GM21576 (cell line): ENCODE data around the gene LAMA3.

Experiments used
- ATAC-seq: cut with Tn5 transposase; IDR thresholded peaks from one replicate; pipeline ENCODE4 v1.9.1; 2021; ENCODE audit warnings: mild to moderate bottlenecking, moderate library complexity; ENCODE audit not compliant: unreplicated experiment

The LAMA3 gene

DNA sequence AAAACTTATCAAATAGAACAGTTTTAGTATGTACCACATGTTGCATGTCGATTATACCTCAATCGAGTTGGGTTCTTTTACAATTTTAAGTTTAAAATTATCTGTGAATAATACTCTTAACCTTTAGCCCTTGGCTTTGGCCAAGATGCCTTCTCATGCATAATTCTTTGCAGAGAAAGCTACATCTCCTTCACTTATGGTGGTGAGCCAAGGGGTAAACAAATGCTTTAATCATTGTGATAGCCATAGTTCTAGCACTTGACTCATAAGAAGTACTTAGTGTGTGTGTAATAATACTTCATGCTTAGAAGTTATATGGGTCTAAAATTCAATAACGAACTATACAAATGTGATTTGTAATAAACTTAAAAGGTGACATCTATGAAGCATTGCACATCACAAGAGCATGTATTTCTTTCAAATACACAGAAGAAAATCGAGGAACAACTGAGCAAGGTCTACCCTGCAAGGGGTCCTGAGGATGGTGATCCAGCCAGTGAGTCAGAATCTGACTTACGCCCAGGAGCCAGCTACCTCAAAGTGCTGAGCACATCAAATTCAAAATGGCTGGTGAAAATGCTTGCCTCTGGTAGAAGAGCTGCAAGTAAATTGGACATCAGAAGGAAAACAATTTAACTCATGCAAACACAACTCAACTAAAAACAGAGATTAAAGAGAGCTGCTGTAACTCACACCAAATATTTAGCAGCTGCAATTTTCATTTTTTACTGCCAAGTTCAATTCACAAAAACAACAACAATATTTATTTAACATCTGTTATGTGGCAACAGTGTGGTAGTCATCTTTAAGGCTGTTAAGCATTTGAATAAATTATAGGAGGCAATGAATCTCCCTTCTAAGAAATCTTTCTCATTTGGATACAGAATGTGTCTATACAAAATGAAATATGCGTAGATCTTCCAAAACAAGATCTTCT lies 301.5 kb downstream of the LAMA3 start:
- ATAC-seq = no peak

GRCh38 chr18:23992089-23992940 lies 303.1 kb downstream of the LAMA3 start:
- no peak for ATAC-seq

DNA sequence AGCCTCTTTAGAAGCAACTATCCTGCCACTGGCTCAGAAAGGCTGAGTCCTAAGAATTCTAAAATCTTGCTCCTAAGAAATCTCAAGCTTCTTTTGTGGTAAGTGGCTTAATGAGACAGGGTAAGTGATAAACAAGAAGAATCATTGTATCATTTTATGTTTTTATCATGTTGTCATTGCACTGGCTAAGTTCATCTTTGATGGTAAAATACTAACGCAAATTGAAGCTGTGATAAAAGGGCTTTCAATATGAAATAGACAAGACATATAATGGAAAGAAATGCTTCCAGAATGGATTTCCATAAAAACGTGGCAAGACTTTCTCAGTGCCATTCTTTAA lies 303.7 kb downstream of the LAMA3 start:
- no peak for ATAC-seq

- ATAC-seq = no peak
Observed at GRCh38 chr18:23994361-23994902, 305.2 kb downstream of the LAMA3 start.

DNA sequence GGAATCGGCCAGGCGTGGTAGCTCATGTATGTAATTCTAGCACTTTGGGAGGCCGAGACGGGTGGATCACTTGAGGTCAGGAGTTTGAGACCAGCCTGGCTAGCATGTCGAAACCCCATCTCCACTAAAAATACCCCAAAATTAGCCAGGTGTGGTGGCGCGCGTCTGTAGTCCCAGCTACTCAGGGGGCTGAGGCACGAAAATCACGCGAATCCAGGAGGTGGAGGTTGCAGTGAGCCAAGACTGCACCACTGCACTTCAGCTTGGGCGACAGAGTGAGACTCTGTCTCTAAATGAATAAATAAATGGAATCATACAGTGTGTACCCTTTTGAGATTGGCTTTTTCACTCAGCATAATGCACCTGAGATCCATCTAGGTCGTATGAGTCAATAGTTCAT lies 305.9 kb downstream of the LAMA3 start:
- ATAC-seq = no peak

DNA sequence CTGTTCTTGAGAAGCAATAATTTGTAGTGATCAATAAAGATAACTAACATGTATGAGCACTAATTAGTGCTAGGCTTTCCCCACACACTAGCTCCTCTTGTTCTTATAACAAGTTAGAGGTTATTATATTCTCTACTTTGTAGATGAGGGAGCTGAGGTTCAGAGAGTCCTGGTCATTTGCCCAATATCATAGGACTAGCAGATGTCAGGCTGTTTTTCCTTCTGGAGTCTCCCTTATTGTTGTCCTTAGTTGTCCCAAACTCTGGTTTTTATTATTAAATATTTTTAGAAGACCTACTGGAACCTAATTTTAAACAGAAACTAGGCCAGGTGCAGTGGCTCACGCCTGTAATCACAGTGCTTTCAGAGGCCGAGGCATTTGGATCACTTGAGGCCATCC lies 308.8 kb downstream of the LAMA3 start:
- no peak for ATAC-seq

DNA sequence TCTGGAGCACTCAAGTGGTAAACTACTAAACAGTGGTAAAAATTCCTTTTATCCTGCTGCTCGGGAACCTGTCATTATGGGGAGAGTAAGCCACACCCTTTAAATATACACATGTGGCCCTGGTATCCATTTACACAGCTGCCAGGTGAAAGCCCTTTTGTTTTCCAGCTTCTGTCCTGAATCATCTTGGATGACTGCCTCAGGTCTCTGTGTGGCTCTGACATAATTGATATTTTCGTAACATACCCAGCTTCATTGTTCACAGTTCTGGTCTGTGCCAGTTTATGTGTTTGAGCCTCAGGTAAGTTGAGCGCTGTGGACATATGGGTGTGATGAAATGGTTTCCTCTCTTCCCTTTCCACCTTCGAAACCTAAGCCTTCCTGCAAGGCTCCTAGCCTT lies 309.6 kb downstream of the LAMA3 start:
- ATAC-seq = no peak

DNA sequence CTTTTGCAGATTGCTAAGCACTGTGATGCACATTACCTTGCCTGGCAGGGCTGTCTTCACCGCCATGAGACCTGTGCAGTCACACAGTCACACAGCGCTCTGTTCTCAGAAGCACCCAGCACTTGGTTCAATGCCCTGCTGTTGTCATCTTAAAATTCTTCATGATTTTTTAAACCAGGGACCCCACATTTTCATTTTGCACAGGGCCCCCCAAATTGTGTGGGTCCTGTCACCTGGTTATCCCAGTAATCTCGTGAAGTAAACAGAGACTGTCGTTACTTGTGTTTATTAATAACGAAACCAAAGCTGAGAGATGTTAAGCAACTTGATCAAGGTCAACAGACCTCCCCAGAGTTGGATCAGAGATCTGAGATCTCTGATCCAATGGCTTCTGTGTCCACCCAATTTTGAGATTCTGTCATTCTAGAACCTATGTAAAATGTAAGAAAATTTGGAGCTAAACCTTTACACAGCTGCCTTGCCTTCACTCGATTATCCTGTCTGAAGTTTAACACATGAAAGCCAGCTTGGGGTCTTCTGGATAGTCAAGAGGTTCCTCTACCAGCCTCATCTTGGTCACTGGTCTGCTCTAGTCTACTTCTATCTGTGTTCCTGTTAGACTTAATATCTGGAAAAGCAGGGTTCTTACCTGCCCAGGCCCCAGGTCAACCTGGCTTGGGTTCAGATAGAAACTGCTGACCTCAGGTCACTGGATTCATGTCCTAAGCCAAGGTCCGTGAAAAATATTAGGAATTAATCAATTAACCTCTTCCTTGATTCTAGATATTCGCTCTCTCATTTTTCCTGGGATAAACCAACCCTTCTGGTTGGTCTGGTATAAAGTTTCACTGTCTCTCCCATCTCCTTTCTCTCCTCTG lies 311.6 kb downstream of the LAMA3 start:
- peak; percentile 39 for ATAC-seq

- no peak for ATAC-seq
Observed at GRCh38 chr18:24002479-24002878, 313.2 kb downstream of the LAMA3 start.

DNA sequence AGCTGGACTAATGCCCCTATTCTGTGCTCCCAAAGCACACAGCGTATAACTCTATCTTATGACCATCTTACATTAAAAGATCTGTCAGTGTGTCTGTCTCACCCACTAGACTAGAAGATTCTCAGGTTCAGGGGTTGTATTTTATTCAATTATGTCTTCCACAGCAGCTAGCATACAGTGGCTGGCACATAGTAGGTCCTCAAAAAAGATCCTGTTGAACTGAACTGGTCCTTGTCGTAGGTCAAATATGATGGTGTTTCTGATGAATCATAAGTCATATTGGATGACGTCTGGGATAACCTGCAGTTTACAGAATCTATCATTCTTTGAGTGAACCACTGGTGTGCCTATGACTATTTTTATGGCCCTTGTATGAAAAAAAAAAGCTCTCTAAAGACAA lies 314.0 kb downstream of the LAMA3 start:
- no peak for ATAC-seq

GRCh38 chr18:24003903-24004640 lies 314.8 kb downstream of the LAMA3 start:
- ATAC-seq = no peak
